Ovary (tissue), 3 donors: ENCODE data around the gene GRIN1.

Source experiments
- CTCF ChIP-seq, 3 donors: fragments of 450-650 bp in 2 of 3; fragments of 200-600 bp in 1 of 3; IDR thresholded peaks; one replicate each; pipeline versions ENCODE4 v1.5.1 to v1.8.0; 2016 to 2022; ENCODE audit warnings: antibody characterized with exemption in 3 of 3, mild to moderate bottlenecking in 1 of 3
- EP300 ChIP-seq: sonication (generic); formaldehyde crosslinking; IDR thresholded peaks from one replicate; pipeline ENCODE4 v1.6.1; 2017; ENCODE audit warnings: antibody characterized with exemption
- POLR2A ChIP-seq: fragments of 450-650 bp; IDR thresholded peaks from one replicate; pipeline ENCODE4 v1.6.1; 2017; ENCODE audit warnings: antibody characterized with exemption, mild to moderate bottlenecking, moderate library complexity
- donor health status: DM: no; HTN: no; CAD: no.

- no peak for TF ChIP-seq POLR2A
- TF ChIP-seq CTCF (IDR thresholded peaks at IDR 0.05): no peak
- no peak for TF ChIP-seq EP300
These were observed 11.9 kb downstream of the GRIN1 start for GRCh38 chr9:137150617-137151457.
